NCI-H1105 treated with DMSO at 0.1 percent for 48 hours (cell line): ENCODE results near the gene DRAM1.
"Not testable (repeated sequence)": the region's sequence is repeated elsewhere in the genome, so short reads cannot be mapped to it uniquely, and the experiment has no call there.

Source experiments
- DNase-seq: peaks from one replicate; lab custom pipeline; 2025; lab: John Stamatoyannopoulos, UW

DRAM1 gene

GRCh38 chr12:101859664-101860607 is 17.4 kb upstream of the DRAM1 start:
- DNase-seq: no peak

GRCh38 chr12:101861688-101862087 is 15.7 kb upstream of the DRAM1 start:
- DNase-seq: not testable (repeated sequence)

- no peak for DNase-seq
These were observed 15.1 kb upstream of the DRAM1 start for GRCh38 chr12:101862245-101862644.

GRCh38 chr12:101863981-101864380 is 13.4 kb upstream of the DRAM1 start:
- no peak for DNase-seq

DNA sequence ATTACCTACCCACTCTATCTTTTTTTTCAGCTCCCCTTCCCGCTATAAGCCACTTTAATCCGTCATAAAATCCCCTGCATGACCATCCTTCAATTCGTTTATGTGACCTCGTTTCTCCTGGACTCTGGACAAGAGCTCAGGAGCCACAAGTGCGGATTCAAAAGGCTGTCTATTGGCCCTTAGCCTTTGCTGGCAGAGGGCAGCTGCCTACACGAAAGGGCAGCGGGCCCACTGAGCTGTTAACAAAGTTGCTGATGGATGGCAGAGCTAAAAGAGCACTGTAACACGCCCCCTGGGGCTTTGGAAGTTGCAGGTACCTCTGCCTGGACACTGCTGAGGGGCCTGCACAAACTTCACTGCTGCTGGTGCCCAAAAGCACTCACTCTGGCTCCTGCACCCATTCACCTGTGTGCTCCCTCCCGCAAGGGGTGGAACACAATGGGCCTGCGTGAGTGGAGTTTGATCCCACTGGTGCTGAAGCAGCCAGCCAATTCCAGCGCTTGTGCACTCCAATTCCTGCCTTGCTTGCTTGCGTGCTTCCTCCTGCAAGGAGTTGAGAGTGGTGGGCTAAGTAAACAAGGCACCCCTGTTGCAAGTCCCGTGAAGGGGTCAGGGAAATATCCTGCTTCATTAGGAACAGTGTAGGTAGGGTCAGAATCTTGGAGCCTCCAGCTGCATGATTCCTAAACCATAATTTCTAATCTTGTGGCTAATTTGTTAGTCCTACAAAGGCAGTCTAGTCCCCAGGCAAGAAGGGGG is 10.6 kb upstream of the DRAM1 start:
- DNase-seq: no peak

- DNase-seq: not testable (repeated sequence)
These were observed 9.8 kb upstream of the DRAM1 start for GRCh38 chr12:101867619-101868018.

- no peak for DNase-seq
These were observed 6.5 kb upstream of the DRAM1 start for GRCh38 chr12:101870925-101871324.

- no peak for DNase-seq
These were observed 2.2 kb upstream of the DRAM1 start for GRCh38 chr12:101875162-101875561.

DNA sequence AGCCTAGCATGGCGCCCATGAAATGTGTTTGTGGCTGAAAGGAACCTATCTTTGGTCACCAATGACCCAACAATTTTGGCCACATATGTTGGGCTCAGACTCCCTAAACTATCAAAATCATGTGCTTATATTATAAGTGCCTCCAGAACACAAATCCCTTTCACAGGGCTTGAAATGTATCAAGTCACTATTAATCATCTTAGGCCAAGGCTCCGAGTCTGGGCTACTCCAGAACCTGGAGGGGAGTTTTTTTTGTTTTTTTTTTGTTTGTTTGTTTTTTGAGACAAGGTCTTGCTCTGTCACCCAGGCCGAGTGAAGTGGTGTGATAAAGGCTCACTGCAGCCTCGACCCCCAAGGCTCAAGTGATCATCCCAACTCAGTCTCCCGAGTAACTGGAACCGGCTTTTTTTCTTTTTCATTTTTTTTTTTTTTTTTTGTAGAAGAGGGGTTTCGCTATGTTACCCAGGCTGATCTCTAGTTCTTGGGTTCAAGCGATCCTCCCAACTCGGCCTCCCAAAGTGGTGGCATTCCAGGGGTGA is 989 bp upstream of the DRAM1 start:
- DNase-seq: no peak

GRCh38 chr12:101877806-101878242 is 444 bp downstream of the DRAM1 start:
- no peak for DNase-seq

DNA sequence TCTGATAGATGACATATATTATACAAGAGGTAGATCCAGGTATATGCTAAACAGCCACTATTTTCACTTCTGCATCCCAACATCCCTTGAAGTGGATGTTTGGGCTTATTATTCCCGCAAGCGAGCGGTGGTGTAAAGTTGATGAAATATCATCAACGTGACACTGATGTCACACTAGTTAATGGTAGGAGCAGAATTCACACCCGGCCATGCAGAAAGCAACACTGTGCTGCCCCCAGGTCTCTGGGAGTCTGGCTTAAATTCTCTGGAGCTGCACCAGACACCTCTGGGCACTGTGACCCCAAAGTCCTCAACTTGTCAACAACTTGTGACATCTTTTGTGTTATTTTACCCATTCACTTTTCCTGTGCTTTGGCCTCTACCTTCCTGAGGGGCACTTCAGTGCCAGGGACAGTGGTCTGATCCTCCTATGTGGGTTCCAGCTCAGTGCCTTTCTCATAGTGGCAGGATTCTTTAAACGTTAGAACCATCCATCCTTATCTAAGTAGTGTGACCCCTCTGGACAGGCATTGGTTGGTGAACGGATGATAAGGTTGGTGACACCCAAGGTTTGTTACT is 952 bp downstream of the DRAM1 start:
- DNase-seq: no peak

DNA sequence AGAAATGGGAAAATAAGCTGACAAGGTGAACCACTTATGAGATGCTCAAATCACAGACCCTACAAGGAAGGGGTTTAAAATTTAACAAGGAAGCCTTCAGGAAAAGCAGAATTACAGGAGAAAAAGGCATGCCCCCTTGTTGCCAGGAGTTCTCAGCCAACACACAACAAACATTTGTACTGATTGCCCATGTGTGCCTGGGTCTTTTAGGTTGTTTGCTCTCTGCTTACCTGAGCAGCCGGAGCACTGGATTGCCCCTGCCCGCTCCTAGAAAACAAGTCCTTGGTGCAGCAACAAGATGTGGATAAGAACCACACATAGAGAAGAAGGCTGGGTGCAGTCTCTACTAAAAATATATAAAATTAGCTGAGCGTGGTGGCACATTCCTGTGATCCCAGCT is 3.4 kb downstream of the DRAM1 start:
- no peak for DNase-seq

DNA sequence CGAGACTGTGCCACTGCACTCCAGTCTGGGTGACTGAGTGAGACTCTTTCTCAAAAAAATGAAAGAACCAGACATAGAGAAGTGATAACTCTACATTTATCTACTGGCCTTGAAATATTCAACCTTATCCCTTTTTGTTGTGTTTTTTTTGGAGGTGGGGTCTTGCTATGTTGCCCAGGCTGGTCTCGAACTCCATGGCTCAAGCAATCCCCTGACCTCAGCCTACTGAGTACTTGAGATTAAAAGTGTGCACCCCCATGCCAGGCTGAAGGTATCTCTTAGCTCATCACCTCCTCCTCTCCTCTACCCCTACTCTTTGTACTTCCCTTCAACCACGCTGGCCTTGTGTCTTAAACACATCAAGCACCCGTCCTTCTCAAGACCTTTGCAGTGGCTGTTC is 3.8 kb downstream of the DRAM1 start:
- no peak for DNase-seq

DNA sequence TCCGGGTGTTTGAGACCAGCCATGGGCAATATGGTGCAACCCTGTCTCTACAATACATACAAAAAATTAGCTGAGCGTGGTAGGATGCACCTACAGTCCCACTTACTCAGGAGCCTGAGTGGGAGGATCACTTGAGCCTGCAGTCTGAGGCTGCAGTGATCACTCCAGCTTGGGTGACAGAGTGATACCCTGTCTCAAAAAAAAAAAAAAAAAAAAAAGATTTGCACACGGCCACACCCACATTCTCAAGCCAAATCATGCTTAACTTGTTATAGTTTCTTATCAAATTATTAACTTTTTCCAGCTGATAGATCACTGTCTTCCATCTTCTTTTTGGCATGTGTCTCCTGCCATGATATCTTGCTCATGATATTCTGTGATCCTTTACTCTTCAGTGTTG is 6.8 kb downstream of the DRAM1 start:
- DNase-seq: no peak

DNA sequence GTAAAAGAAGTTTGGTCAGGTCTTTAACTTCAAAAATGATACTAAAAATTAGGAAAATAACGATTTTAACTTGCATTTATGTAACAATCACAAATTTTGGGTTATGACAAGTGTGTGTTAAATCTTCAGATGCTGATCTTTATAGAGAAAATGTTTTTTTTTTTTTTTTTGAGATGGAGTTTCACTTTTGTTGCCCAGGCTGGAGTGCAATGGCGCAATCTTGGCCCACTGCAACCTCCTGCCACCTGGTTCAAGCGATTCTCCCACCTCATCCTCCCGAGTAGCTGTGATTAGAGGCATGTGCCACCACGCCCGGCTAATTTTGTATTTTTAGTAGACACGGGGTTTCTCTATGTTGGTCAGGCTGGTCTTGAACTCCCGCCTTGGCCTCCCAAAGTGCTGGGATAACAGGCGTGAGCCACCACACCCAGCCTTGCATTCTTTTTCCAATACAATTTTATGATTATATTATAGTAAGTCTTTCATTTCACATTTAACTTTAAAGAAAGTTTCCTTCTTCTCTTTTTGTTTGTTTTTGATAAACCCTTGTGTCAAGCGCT is 7.5 kb downstream of the DRAM1 start:
- DNase-seq: not testable (repeated sequence)

GRCh38 chr12:101885912-101886561 is 8.7 kb downstream of the DRAM1 start:
- DNase-seq: no peak

- DNase-seq: no peak
These were observed 11.9 kb downstream of the DRAM1 start for GRCh38 chr12:101889211-101889752.

DNA sequence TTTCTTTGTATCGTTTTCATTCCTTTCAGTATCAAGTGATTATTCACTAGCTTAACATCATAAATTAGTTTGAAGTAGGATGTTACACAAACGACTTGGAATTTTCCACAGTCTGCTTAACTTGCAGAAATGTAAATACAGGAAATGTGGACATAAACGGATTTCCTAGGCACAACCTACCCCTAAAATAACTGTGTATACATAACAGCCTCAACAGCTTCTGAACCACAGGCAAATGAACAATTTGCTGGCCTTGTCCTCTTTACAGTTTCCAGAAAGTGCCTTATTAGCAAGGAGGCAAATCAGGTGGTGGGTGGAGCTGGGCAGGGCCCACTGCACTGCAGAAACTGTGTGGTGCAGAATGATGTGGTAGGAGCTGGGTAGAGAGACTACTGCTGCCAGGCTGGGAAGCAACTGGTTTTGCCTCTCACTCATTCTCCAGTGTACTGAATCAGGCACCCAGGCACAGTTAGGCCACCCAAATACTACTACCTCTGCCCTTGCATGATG is 14.1 kb downstream of the DRAM1 start:
- DNase-seq: no peak

DNA sequence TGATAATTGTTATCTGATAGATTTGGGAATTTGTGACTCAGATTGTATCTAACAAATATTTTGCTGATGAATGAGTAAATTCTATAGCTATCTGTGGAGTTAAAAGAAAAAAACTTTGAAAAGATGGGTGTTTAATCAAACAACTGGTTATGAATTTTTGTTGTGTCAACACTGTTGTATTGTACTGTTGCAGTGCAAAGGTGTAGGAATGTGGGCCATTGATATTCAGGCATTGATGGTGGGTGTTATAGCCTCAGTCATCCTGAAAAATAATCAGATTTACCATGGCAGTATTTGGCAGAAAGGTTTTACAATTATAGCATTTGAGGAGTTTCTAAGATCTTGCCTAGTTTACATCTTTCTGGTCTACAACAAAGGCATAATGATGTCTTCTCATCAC is 15.4 kb downstream of the DRAM1 start:
- no peak for DNase-seq

GRCh38 chr12:101901777-101902176 is 24.4 kb downstream of the DRAM1 start:
- DNase-seq: no peak

DNA sequence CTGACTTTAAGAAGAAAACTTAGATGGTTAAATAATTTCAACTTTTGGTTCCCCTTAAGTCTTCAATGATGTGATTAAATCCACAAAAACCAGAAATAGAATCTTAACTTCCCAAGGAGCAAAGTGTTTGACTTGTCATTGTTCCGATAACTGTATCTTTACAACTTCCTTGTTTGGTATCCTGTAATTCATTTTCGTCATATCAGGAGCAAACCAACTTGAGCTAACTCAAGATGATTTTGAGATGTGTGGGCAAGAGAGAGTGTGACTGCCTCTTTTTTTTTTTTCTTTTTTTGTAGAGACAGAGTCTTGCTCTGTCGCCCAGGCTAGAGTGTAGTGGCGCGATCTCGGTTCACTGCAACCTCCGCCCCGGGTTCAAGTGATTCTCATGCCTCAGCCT is 25.3 kb downstream of the DRAM1 start:
- DNase-seq: no peak
